K562 (cell line): Measurements from ENCODE around the gene PPIH. TPM values are rescaled to one million over a fixed set of nuclear protein-coding genes. Genes with fewer than 3 reads are reported as not detected.

ENCODE experiments used
- FOS ChIP-seq: IDR thresholded peaks from 3 replicates; pipeline ENCODE4 v1.6.1; 2011; ENCODE audit not compliant: insufficient read length; ENCODE audit errors: extremely low read depth
- FOXA3 ChIP-seq, 2 experiments: fragments of 450-650 bp in 1 of 2; sonication (generic) in 1 of 2; formaldehyde crosslinking; IDR thresholded peaks in 1 of 2; conservative IDR thresholded peaks in 1 of 2; 2 replicates each; pipeline versions ENCODE4 v1.4.0 to v1.8.0; 2020 to 2022; ENCODE audit warnings: mild to moderate bottlenecking in 2 of 2, missing genetic modification reagents in 1 of 2
- GTF2A2 ChIP-seq: IDR thresholded peaks from 2 replicates; pipeline ENCODE4 v1.6.1; 2016; ENCODE audit warnings: mild to moderate bottlenecking, missing genetic modification characterization, missing compliant biosample characterization
- IRF2 ChIP-seq: sonication (generic); formaldehyde crosslinking; IDR thresholded peaks from 2 replicates; pipeline ENCODE4 v1.8.1; 2022; ENCODE audit warnings: mild to moderate bottlenecking, missing genetic modification reagents
- KLF1 ChIP-seq: fragments of 450-650 bp; IDR thresholded peaks from 2 replicates; pipeline ENCODE4 v1.6.1; 2016; ENCODE audit warnings: missing genetic modification characterization, missing compliant biosample characterization
- MAFG ChIP-seq: fragments of 450-650 bp; conservative IDR thresholded peaks from 2 replicates; pipeline ENCODE4 v1.6.1; 2016; ENCODE audit warnings: missing genetic modification characterization, missing compliant biosample characterization
- NKRF ChIP-seq: fragments of 450-650 bp; IDR thresholded peaks from 2 replicates; pipeline ENCODE4 v1.6.1; 2016; ENCODE audit warnings: borderline replicate concordance
- U2AF1 ChIP-seq: fragments of 200-400 bp; formaldehyde crosslinking; optimal IDR thresholded peaks from 2 replicates; pipeline ENCODE3; 2017; ENCODE audit warnings: mild to moderate bottlenecking, low read depth, low read length, moderate library complexity
- ZBTB1 ChIP-seq: sonication (generic); formaldehyde crosslinking; IDR thresholded peaks from 2 replicates; pipeline ENCODE4 v1.8.1; 2023; ENCODE audit warnings: missing genetic modification reagents, low read depth, mild to moderate bottlenecking, borderline replicate concordance
- ZNF134 ChIP-seq: fragments of 250-450 bp; sonication (Bioruptor Pico); conservative IDR thresholded peaks from 2 replicates; pipeline ENCODE4 v1.4.0; 2020
- ZNF311 ChIP-seq: fragments of 250-450 bp; sonication (Bioruptor Pico); IDR thresholded peaks from 2 replicates; pipeline ENCODE4 v1.4.0; 2020; ENCODE audit warnings: mild to moderate bottlenecking, moderate library complexity
- ZNF347 ChIP-seq: fragments of 450-650 bp; formaldehyde crosslinking; IDR thresholded peaks from 2 replicates; pipeline ENCODE4 v1.4.0; 2020; ENCODE audit warnings: low read depth, mild to moderate bottlenecking, moderate library complexity
- ZNF780A ChIP-seq: fragments of 250-450 bp; sonication (Bioruptor Pico); IDR thresholded peaks from 2 replicates; pipeline ENCODE4 v1.5.0; 2021; ENCODE audit warnings: mild to moderate bottlenecking
- polyA plus RNA-seq, 8 experiments: library from polyadenylated mRNA; depleted of rRNA in 4 of 8; stranded (reverse) in 5 of 8; unstranded in 3 of 8; fragments of >200 nt; fragmentation: Nextera tagmentation in 2 of 8; fragmentation: Illumina TruSeq in 1 of 8; extraction: Ambion mirVana in 2 of 8; extraction: Trizol in 1 of 8; gene quantifications; 2 replicates each; pipeline versions ENCODE4 v1.2.1 to v1.2.3, GENCODE V29; 2011 to 2014; ENCODE audit warnings: inconsistent platforms in 1 of 8, missing spikeins in 1 of 8
- total RNA-seq, 7 experiments: library from RNA; depleted of rRNA in 6 of 7; stranded (reverse); fragments of >200 nt in 6 of 7; fragmentation: Illumina TruSeq in 2 of 7; extraction: Trizol in 2 of 7; gene quantifications; 2 replicates each; pipeline versions ENCODE4 v1.2.1 to v1.2.3, GENCODE V29; 2011 to 2021; ENCODE audit warnings: low replicate concordance in 1 of 7
- TF ChIP-seq, protein P1 (sequence below), 2 experiments: fragments of 450-650 bp; IDR thresholded peaks; 2 replicates each; pipeline ENCODE4 v1.6.1; 2016; ENCODE audit warnings: mild to moderate bottlenecking in 2 of 2, borderline replicate concordance in 1 of 2, low read depth in 1 of 2, moderate library complexity in 1 of 2

The PPIH gene
- total and polyA plus RNA-seq, 9 of the 15 experiments (the other 6 are each of a cell fraction or from before 2014, with no cell fraction given): 197 to 470 (median 277) TPM

DNA sequence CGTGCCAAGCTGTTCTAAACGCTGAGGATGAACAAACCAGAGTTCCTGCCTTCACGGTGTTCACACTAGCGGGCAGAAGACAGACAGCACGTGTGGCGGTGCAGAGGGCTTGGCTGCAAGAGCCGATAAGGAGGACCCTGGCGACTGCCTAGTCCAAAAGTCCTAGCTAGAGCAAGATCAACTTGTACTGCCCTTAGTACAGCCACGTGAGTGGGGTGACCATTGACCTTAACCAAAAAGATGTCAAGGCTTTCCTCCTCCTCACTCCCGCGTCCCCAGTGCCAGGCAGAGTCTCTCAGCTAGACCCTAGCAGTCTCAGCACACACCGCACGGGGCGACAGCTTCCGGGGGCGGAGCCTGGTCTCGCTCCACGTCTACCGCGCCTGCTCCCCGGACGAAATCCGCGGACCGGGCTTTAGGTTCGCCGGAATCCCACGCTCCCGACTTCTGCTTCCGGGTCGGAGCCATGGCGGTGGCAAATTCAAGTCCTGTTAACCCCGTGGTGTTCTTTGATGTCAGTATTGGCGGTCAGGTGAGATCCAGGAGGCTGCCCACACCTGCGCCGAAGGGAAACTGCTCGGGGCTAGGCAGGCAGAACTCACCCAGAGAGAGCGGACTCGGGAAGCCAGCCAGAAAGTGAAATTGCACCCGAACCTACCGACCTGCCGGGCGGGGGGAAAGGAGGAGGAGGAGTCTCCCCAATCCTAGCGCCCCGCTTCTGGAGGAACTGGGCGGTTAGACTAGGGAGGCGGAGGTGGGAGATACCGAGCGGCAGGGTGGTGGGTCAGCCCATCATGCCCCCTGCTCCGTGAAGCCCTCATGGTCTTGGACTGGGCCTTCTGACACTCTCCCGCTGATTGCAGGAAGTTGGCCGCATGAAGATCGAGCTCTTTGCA, at the start of gene PPIH (continued):
- TF ChIP-seq NKRF: peak; percentile 93
- no peak for TF ChIP-seq ZNF780A (CRISPR knock-in tag)
- no peak for TF ChIP-seq ZNF347
- TF ChIP-seq IRF2 (CRISPR knock-in tag): no peak
- no peak for TF ChIP-seq U2AF1
- TF ChIP-seq ZBTB1 (CRISPR knock-in tag): no peak; the same call in 1 of the 2 replicates
- no peak; the same call in 1 of the 2 replicates for TF ChIP-seq KLF1 (tag)
- no peak for TF ChIP-seq GTF2A2 (tag)
- no peak for TF ChIP-seq ZNF311 (CRISPR knock-in tag)
- peak in 1 of 2 experiments; percentile 40; a peak in 1 of 4 replicates for TF ChIP-seq FOXA3 (CRISPR knock-in tag; conservative IDR thresholded peaks at IDR 0.05 in 1 of 2, IDR thresholded peaks at IDR 0.05 in 1 of 2)
- TF ChIP-seq, protein P1, sequence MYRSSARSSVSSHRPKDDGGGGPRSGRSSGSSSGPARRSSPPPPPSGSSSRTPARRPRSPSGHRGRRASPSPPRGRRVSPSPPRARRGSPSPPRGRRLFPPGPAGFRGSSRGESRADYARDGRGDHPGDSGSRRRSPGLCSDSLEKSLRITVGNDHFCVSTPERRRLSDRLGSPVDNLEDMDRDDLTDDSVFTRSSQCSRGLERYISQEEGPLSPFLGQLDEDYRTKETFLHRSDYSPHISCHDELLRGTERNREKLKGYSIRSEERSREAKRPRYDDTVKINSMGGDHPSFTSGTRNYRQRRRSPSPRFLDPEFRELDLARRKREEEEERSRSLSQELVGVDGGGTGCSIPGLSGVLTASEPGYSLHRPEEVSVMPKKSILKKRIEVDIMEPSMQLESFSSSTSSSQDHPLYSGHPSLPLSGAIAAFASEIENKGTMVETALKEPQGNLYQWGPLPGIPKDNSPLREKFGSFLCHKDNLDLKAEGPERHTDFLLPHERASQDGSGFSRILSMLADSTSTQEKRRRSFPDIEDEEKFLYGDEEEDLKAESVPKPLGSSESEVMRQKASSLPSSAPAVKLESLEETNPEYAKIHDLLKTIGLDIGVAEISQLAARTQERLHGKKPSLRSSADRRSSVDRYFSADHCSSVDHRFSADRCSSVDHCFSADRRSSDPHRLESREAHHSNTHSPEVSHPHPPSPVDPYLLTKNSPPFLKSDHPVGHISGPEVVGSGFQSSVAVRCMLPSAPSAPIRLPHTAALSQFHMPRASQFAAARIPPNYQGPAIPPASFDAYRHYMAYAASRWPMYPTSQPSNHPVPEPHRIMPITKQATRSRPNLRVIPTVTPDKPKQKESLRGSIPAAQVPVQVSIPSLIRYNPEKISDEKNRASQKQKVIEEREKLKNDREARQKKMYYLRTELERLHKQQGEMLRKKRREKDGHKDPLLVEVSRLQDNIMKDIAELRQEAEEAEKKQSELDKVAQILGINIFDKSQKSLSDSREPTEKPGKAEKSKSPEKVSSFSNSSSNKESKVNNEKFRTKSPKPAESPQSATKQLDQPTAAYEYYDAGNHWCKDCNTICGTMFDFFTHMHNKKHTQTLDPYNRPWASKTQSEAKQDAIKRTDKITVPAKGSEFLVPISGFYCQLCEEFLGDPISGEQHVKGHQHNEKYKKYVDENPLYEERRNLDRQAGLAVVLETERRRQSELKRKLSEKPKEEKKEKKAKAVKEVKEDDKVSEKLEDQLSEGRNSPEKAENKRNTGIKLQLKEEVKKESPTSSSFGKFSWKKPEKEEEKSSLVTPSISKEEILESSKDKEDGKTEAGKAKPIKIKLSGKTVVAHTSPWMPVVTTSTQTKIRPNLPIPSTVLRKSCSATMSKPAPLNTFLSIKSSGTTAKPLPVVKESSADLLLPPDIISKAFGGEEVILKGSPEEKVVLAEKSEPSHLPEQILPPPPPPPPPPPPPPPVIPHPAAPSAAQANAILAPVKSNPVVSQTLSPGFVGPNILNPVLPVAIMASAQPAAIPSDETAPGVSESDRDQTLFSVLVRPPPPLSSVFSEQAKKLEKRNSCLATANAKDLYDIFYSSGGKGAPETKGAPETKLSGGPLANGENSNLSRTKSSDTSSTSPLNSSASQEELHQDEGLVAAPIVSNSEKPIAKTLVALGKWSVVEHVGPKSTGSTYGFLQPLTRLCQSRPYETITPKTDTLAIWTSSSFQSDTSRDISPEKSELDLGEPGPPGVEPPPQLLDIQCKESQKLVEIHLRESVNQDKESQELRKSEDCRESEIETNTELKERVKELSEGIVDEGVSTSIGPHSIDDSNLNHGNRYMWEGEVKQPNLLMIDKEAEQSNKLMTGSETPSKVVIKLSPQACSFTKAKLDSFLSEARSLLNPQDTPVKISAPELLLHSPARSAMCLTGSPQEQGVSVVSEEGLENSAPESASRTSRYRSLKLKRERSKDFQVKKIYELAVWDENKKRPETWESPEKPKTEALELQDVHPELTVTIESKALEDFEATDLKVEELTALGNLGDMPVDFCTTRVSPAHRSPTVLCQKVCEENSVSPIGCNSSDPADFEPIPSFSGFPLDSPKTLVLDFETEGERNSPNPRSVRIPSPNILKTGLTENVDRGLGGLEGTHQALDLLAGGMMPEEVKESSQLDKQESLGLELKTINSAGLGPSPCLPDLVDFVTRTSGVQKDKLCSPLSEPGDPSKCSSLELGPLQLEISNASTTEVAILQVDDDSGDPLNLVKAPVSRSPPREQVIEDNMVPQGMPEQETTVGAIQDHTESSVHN (IDR thresholded peaks at IDR 0.05; ENCODE audit: borderline replicate concordance in 1 of 2, low read depth in 1 of 2): peak in 1 of 2 experiments; percentile 58; a peak in 1 of 4 replicates
- no peak for TF ChIP-seq ZNF134 (CRISPR knock-in tag)
- no peak for TF ChIP-seq MAFG
- TF ChIP-seq FOS: no peak
